Peyer's patch (tissue), 4 donors: ENCODE data around the gene ADRB2.

ENCODE experiments used
- POLR2A ChIP-seq, 2 donors: fragments of 450-650 bp; IDR thresholded peaks; one replicate each; pipeline ENCODE4 v1.5.1; 2017; ENCODE audit warnings: antibody characterized with exemption in 2 of 2, mild to moderate bottlenecking in 2 of 2, moderate library complexity in 2 of 2
- TF ChIP-seq, protein P1 (sequence below), 6 experiments: fragments of 450-650 bp in 4 of 6; fragments of 200-600 bp in 2 of 6; sonication (generic) in 1 of 6; IDR thresholded peaks; one replicate each; pipeline ENCODE4 v1.5.1; 2017 to 2019; ENCODE audit warnings: antibody characterized with exemption in 6 of 6, mild to moderate bottlenecking in 3 of 6, moderate library complexity in 1 of 6

GRCh38 chr5:148809781-148810524 is 16.5 kb upstream of the ADRB2 start:
- TF ChIP-seq, protein P1, sequence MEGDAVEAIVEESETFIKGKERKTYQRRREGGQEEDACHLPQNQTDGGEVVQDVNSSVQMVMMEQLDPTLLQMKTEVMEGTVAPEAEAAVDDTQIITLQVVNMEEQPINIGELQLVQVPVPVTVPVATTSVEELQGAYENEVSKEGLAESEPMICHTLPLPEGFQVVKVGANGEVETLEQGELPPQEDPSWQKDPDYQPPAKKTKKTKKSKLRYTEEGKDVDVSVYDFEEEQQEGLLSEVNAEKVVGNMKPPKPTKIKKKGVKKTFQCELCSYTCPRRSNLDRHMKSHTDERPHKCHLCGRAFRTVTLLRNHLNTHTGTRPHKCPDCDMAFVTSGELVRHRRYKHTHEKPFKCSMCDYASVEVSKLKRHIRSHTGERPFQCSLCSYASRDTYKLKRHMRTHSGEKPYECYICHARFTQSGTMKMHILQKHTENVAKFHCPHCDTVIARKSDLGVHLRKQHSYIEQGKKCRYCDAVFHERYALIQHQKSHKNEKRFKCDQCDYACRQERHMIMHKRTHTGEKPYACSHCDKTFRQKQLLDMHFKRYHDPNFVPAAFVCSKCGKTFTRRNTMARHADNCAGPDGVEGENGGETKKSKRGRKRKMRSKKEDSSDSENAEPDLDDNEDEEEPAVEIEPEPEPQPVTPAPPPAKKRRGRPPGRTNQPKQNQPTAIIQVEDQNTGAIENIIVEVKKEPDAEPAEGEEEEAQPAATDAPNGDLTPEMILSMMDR (IDR thresholded peaks at IDR 0.05), result no peak
- TF ChIP-seq POLR2A (IDR thresholded peaks at IDR 0.05), result no peak
